ENCODE results near the gene PTGDS. TPM values are rescaled to one million over a fixed set of nuclear protein-coding genes. Genes with fewer than 3 reads are reported as not detected.
"Not testable (repeated sequence)": the region's sequence is repeated elsewhere in the genome, so short reads cannot be mapped to it uniquely, and the experiment has no call there.

PTGDS gene
- polyA plus RNA-seq, 3 donors, result 52.6 to 87.9 (median 87.8) TPM

- DNase-seq, result no peak
These were observed 25.3 kb downstream of the PTGDS start for GRCh38 chr9:137002646-137003041.

- not testable (repeated sequence) for DNase-seq
These were observed 27.0 kb downstream of the PTGDS start for GRCh38 chr9:137004285-137004684.

- no peak for DNase-seq
These were observed 29.1 kb downstream of the PTGDS start for GRCh38 chr9:137006116-137007003.

GRCh38 chr9:137007108-137007815 is 30.0 kb downstream of the PTGDS start:
- no peak for DNase-seq

- DNase-seq, result no peak
These were observed 30.5 kb downstream of the PTGDS start for GRCh38 chr9:137007816-137008270.

- no peak for DNase-seq
These were observed 31.0 kb downstream of the PTGDS start for GRCh38 chr9:137008312-137008711.

GRCh38 chr9:137009217-137009616 is 31.9 kb downstream of the PTGDS start:
- DNase-seq, result no peak

GRCh38 chr9:137009938-137010732 is 32.8 kb downstream of the PTGDS start:
- no peak for DNase-seq

GRCh38 chr9:137011156-137011555 is 33.9 kb downstream of the PTGDS start:
- DNase-seq, result no peak

GRCh38 chr9:137011907-137012675 is 34.8 kb downstream of the PTGDS start:
- no peak for DNase-seq

- no peak for DNase-seq
These were observed 35.6 kb downstream of the PTGDS start for GRCh38 chr9:137012694-137013570.

- no peak for DNase-seq
These were observed 36.3 kb downstream of the PTGDS start for GRCh38 chr9:137013571-137013940.

GRCh38 chr9:137014166-137014565 is 36.9 kb downstream of the PTGDS start:
- DNase-seq, result no peak

GRCh38 chr9:137014776-137015539 is 37.7 kb downstream of the PTGDS start:
- DNase-seq, result no peak

GRCh38 chr9:137015540-137015930 is 38.2 kb downstream of the PTGDS start:
- no peak for DNase-seq

- DNase-seq, result no peak
These were observed 38.7 kb downstream of the PTGDS start for GRCh38 chr9:137015976-137016375.

GRCh38 chr9:137016436-137016835 is 39.1 kb downstream of the PTGDS start:
- no peak for DNase-seq

- DNase-seq, result no peak
These were observed 39.8 kb downstream of the PTGDS start for GRCh38 chr9:137017071-137017470.

GRCh38 chr9:137017791-137018497 is 40.6 kb downstream of the PTGDS start:
- no peak for DNase-seq
